ENCODE measurements around the gene TTC34.

- no peak for TF ChIP-seq CTCF (IDR thresholded peaks at IDR 0.05)
- no peak for TF ChIP-seq POLR2A (IDR thresholded peaks at IDR 0.05)
Measured at GRCh38 chr1:2606881-2607621, 194.4 kb downstream of the TTC34 start.
